GM12873 (cell line): ENCODE measurements around the gene SNPH.

Experiments used
- TF ChIP-seq, protein P1 (sequence below): IDR thresholded peaks from 2 replicates; pipeline ENCODE4 v1.5.1; 2012; ENCODE audit warnings: low read depth, mild to moderate bottlenecking, moderate library complexity, low read length, control low read depth; ENCODE audit not compliant: insufficient read depth; ENCODE audit errors: missing control alignments

Gene SNPH

DNA sequence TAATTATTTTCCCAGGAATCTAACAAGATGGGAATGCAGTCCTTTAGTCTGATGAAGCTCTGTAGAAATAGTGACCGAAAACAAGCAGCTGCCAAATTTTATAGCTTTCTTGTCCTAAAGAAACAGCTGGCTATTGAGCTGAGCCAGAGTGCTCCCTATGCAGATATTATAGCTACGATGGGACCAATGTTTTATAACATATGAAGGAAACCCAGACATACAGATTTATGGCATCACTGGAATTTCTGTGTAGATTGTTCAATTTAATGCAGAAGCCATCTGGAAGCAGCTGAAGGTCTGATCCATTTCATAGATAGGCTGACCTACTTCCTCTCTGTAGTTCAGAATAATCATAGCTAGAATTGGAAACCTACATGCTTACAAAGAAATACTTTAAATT is 11.8 kb upstream of the SNPH start:
- TF ChIP-seq, protein P1, sequence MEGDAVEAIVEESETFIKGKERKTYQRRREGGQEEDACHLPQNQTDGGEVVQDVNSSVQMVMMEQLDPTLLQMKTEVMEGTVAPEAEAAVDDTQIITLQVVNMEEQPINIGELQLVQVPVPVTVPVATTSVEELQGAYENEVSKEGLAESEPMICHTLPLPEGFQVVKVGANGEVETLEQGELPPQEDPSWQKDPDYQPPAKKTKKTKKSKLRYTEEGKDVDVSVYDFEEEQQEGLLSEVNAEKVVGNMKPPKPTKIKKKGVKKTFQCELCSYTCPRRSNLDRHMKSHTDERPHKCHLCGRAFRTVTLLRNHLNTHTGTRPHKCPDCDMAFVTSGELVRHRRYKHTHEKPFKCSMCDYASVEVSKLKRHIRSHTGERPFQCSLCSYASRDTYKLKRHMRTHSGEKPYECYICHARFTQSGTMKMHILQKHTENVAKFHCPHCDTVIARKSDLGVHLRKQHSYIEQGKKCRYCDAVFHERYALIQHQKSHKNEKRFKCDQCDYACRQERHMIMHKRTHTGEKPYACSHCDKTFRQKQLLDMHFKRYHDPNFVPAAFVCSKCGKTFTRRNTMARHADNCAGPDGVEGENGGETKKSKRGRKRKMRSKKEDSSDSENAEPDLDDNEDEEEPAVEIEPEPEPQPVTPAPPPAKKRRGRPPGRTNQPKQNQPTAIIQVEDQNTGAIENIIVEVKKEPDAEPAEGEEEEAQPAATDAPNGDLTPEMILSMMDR = no peak

DNA sequence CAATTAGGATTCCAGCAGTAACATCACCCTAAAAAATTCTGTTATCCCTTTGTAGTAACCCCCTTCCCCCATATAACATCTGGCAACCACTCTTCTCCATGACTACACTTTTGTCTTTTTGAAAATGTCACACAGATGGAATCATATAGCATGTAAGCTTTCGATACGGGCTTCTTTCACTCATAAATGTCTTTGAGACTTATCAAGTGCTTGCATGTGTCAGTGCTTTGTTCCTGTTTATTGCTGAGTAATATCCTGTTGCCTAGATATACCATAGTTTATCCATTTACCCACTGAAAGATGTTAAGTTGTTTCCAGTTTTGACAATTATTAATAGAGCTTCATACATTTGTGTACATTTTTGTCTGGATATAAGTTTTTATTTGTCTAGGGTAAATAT is 10.4 kb upstream of the SNPH start:
- TF ChIP-seq, protein P1 = no peak

DNA sequence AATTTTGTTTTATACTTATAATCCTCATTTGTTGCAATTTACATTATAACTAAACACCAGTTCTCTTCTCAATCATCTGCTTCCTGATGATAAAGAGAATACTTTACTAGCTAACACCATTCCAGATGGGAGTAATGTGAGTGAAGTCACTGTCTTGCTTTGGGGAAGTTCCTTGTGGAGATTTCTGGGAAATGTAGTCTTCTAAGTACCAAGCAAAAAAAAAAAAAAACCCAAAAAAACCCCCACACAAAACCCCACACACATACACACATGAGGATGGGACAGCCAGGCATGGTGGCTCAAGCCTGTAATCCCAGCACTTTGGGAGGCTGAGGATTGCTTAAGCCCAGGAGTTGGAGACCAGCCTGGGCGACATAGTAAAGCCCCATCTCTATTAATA is 2.2 kb upstream of the SNPH start:
- TF ChIP-seq, protein P1 = no peak

DNA sequence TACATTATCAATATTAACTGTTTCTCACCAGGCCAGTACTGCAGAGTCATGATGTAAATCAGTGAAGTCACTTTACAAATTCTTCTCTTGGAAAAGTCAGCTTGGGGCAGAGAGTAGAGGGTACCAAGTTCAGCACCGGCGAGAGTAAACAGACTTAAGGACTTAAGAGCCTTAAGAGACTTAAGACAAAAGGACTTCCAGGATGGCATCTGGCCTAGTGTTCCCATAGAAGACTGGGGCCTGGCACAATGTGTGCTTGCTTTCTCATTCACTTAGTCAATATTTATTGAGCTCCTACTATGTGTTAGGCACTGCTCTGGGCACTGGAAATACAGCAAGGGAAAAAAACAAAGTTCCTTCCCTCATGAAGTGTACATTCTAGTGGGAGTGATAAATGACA is 1.4 kb upstream of the SNPH start:
- TF ChIP-seq, protein P1 = no peak

DNA sequence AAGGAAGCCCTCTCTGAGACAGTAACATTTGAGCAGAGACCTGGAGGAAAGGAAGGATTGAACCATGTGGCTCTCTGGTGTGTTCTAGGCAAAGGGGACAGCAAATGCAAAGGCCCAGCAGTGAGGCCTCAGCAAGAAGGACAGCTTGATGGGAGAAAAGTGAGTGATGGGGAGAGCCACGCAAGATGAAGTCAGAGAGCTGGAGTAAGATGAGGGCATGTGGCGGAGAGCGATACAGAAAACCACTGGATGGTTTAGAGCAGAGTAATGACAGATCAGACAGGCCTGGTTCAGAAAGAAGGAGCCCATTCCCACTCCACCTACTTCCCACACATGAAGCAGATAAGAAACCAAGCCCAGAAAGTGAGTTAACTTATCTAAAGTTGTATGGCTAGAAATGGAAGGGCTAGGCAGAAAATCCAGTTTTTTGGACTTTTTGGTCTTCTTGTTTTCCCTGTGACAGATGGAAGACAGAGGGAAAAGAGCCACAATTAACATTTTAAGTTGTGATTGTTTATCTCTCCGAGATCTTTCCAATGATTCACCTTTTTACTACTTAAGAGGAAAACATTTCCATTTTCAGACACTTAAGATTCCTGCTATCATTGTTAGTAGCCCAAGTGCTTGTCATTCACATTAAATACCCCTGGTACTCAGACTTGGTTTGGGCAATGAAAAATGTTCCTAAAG is 723 bp upstream of the SNPH start:
- TF ChIP-seq, protein P1 = no peak

DNA sequence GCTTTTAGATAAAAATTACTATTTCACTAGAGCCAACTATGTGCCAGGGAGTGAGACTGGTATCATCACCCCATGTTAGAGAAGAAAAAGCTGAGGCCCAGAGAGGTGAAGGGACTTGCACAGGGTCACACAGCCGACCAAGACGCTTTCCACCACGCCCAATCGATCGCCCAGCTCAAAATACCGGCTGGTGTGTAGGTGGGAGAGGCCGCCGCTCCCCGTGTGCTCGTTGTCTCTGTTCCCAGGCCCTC is 253 bp upstream of the SNPH start:
- TF ChIP-seq, protein P1 = no peak

DNA sequence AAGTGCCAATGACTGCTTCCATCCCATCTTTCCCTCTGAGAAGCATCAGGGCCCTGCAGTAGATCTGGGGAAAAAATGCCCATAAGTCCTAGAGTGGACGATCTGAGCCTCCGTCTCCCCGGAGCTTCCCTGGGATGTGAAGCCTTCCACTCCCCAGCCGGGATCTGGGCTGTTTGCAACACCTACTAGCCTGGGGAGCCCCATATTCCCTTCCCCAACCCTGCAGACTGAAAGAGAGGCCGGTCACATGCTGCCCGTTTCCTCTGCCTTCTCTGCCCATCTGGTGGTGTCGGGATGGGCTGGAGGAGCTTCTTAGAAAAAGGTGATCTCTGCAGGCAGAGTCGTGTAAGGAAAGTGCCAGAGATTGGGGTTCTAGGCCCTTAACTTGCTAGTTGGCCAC is 1.1 kb downstream of the SNPH start:
- TF ChIP-seq, protein P1 = no peak
